ENCODE results near the gene SLC1A3. TPM values are rescaled to one million over a fixed set of nuclear protein-coding genes. Genes with fewer than 3 reads are reported as not detected.

Gene SLC1A3
- total and polyA plus RNA-seq, 2 donors (not counting 1 experiment from before 2014, with no cell fraction given), result 0.52 to 3.3 TPM

DNA sequence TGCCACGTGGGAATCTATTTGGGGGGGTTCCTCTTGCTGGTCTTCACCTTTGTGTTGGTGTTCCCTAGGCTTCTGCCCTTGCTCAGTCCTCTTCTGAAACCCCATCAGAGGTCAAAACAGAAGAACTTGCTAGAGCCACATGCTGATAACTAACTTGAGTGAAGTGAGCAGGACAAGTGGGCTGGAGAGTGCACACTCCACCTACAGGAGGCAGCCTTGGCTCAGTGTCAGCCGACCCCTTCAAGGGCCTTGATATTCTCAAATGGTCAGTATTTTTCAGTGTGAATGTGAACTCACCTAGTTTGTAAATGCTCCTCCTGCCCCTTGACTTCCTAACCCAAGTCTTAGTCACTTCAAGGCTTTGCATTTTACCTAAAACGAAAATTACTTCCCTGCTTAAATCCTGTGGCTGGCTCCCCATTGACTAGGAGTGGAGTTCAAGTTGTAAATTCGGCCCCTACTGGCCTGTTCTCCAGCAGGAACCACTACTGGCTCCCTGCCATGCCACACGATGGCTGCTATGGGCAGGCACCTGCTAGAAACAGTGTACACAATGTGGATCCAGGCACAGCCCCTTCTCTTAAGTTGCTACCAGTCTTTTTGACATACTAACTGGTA lies 3.6 kb upstream of the SLC1A3 start:
- Histone ChIP-seq H3K9me3 (ENCODE audit: control insufficient read depth, insufficient read depth, low read depth, low read length) (no peaks in the 10 kb centered on the region), H3K4me1 (ENCODE audit: control insufficient read depth, extremely low read depth, insufficient read depth, low read length) (peaks cover 2% of the 10 kb centered on the region), H4K20me1 (ENCODE audit: control insufficient read depth, extremely low read depth, insufficient read depth, low read length) (no peaks in the 10 kb centered on the region), H3K36me3 (ENCODE audit: control insufficient read depth, insufficient read depth, low read length) (no peaks in the 10 kb centered on the region), H3K79me2 (ENCODE audit: control insufficient read depth, insufficient read depth, low read length) (no peaks in the 10 kb centered on the region), H3K4me3 (replicated peaks in 1 of 4; ENCODE audit: control extremely low read depth in 1 of 4, insufficient read depth in 1 of 4, low read depth in 3 of 4, low read length in 4 of 4) (no peak overlapping the region), H3K9ac (ENCODE audit: insufficient read depth, low read length) (no peak overlapping the region), H3K4me2 (ENCODE audit: extremely low read depth, insufficient read depth, low read length) (no peak overlapping the region), H2AFZ (ENCODE audit: low read length) (no peak overlapping the region), H3K27ac (ENCODE audit: insufficient read depth, low read length) (no peak overlapping the region), H3K27me3 (ENCODE audit: control insufficient read depth, insufficient read depth, low read length) (no peaks in the 10 kb centered on the region)
- DNase-seq (ENCODE audit: low read depth in 2 of 2), result no peak
- TF ChIP-seq, protein P1, sequence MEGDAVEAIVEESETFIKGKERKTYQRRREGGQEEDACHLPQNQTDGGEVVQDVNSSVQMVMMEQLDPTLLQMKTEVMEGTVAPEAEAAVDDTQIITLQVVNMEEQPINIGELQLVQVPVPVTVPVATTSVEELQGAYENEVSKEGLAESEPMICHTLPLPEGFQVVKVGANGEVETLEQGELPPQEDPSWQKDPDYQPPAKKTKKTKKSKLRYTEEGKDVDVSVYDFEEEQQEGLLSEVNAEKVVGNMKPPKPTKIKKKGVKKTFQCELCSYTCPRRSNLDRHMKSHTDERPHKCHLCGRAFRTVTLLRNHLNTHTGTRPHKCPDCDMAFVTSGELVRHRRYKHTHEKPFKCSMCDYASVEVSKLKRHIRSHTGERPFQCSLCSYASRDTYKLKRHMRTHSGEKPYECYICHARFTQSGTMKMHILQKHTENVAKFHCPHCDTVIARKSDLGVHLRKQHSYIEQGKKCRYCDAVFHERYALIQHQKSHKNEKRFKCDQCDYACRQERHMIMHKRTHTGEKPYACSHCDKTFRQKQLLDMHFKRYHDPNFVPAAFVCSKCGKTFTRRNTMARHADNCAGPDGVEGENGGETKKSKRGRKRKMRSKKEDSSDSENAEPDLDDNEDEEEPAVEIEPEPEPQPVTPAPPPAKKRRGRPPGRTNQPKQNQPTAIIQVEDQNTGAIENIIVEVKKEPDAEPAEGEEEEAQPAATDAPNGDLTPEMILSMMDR (conservative IDR thresholded peaks at IDR 0.05 in 1 of 2, IDR thresholded peaks at IDR 0.05 in 1 of 2; ENCODE audit: low read depth in 1 of 2, low read length in 2 of 2), result peak in 1 of 2 donors; percentile 13
- TF ChIP-seq EZH2 (IDR thresholded peaks at IDR 0.05; ENCODE audit: low read length, missing control alignments), result no peak

DNA sequence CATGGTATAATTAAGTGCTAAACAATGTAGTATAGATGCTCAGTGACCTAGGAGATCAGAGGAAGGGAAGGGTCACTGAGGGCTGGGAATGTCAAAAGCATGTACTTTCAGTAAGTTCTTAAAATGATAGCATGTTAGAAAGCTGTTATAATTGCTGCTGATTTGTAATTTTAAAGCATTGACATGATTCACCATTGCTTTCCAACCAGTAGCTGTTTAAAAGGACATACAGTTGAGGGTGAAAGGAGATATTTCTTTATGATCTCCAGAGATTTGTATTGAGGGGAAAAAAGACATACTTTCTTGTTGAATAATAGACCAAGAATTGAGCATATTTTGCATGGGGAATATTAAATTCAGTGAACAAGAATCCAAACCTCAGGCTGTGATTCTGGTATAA lies 1.2 kb upstream of the SLC1A3 start:
- no peak for TF ChIP-seq EZH2 (IDR thresholded peaks at IDR 0.05; ENCODE audit: low read length, missing control alignments)
- H3K4me2 ChIP-seq (ENCODE audit: extremely low read depth, insufficient read depth, low read length), result no peak overlapping the region
- no peak overlapping the region for H3K27ac ChIP-seq (ENCODE audit: insufficient read depth, low read length)
- no peaks in the 10 kb centered on the region for H3K79me2 ChIP-seq (ENCODE audit: control insufficient read depth, insufficient read depth, low read length)
- H3K9ac ChIP-seq (ENCODE audit: insufficient read depth, low read length), result no peak overlapping the region
- H3K27me3 ChIP-seq (ENCODE audit: control insufficient read depth, insufficient read depth, low read length), result no peaks in the 10 kb centered on the region
- H3K36me3 ChIP-seq (ENCODE audit: control insufficient read depth, insufficient read depth, low read length), result no peaks in the 10 kb centered on the region
- H4K20me1 ChIP-seq (ENCODE audit: control insufficient read depth, extremely low read depth, insufficient read depth, low read length), result no peaks in the 10 kb centered on the region
- H2AFZ ChIP-seq (ENCODE audit: low read length), result no peak overlapping the region
- no peak overlapping the region for H3K4me3 ChIP-seq (replicated peaks in 1 of 4; ENCODE audit: control extremely low read depth in 1 of 4, insufficient read depth in 1 of 4, low read depth in 3 of 4, low read length in 4 of 4)
- peaks cover 3% of the 10 kb centered on the region for H3K4me1 ChIP-seq (ENCODE audit: control insufficient read depth, extremely low read depth, insufficient read depth, low read length)
- H3K9me3 ChIP-seq (ENCODE audit: control insufficient read depth, insufficient read depth, low read depth, low read length), result no peaks in the 10 kb centered on the region
- no peak for DNase-seq (ENCODE audit: low read depth in 2 of 2)

DNA sequence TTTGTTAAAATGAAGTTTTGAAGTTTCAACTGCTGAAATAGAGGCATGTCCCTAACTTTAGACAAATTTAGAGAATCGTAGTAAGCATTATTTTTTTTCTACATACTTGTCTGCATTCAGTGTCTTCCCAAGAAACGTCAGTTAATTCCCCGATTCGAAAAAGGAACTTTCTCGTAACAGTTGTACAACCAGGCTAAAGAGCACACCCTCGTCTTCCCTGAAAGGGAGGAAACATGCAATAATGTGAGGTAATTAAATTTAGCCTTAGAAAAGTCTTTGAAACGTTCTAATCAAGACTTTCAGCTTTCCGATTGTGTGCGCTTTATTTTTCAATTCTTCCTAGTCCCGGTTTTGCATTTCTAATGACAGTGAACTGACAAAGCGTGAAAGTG lies 374 bp upstream of the SLC1A3 start:
- Histone ChIP-seq H3K9ac (ENCODE audit: insufficient read depth, low read length) (no peak overlapping the region), H3K79me2 (ENCODE audit: control insufficient read depth, insufficient read depth, low read length) (no peaks in the 10 kb centered on the region), H3K4me2 (ENCODE audit: extremely low read depth, insufficient read depth, low read length) (peak overlapping the region; percentile 85), H3K9me3 (ENCODE audit: control insufficient read depth, insufficient read depth, low read depth, low read length) (no peaks in the 10 kb centered on the region), H3K36me3 (ENCODE audit: control insufficient read depth, insufficient read depth, low read length) (no peaks in the 10 kb centered on the region), H3K27ac (ENCODE audit: insufficient read depth, low read length) (peak overlapping the region; percentile 51), H4K20me1 (ENCODE audit: control insufficient read depth, extremely low read depth, insufficient read depth, low read length) (no peaks in the 10 kb centered on the region), H3K4me1 (ENCODE audit: control insufficient read depth, extremely low read depth, insufficient read depth, low read length) (peaks cover 2% of the 10 kb centered on the region), H3K4me3 (replicated peaks in 1 of 4; ENCODE audit: control extremely low read depth in 1 of 4, insufficient read depth in 1 of 4, low read depth in 3 of 4, low read length in 4 of 4) (peak overlapping the region; percentile 58 to 79 (median 70)), H3K27me3 (ENCODE audit: control insufficient read depth, insufficient read depth, low read length) (no peaks in the 10 kb centered on the region), H2AFZ (ENCODE audit: low read length) (peak overlapping the region; percentile 95)
- TF ChIP-seq EZH2 (IDR thresholded peaks at IDR 0.05; ENCODE audit: low read length, missing control alignments), result no peak
- TF ChIP-seq, protein P1 (conservative IDR thresholded peaks at IDR 0.05 in 1 of 2, IDR thresholded peaks at IDR 0.05 in 1 of 2; ENCODE audit: low read depth in 1 of 2, low read length in 2 of 2), result no peak
- no peak for DNase-seq (ENCODE audit: low read depth in 2 of 2)

Measured in fibroblast of lung (primary cell).